BJ (cell line): ENCODE results near the gene MAPK9. TPM values are rescaled to one million over a fixed set of nuclear protein-coding genes. Genes with fewer than 3 reads are reported as not detected.
"Not testable (repeated sequence)": the region's sequence is repeated elsewhere in the genome, so short reads cannot be mapped to it uniquely, and the experiment has no call there.

Source experiments
- CTCF ChIA-PET: fragments of 350-600 bp; formaldehyde crosslinking; extraction: SDS; loops from one replicate; lab custom pipeline; 2021; ENCODE audit warnings: antibody characterized with exemption, inconsistent platforms; lab: Yijun Ruan, JAX
- POLR2A ChIA-PET: fragments of 300-600 bp; sonication (Branson Sonifier 250); formaldehyde crosslinking; extraction: SDS; loops from one replicate; lab custom pipeline; 2021; ENCODE audit warnings: antibody characterized with exemption; lab: Charles Lee
- DNase-seq: peaks from one replicate; pipeline ENCODE4 v3.0.0-alpha.2; 2011; ENCODE audit warnings: low read depth
- H3K27me3 ChIP-seq: 2 replicates; pipeline ENCODE4 v1.6.0; 2011; ENCODE audit warnings: low read length; ENCODE audit not compliant: control insufficient read depth, insufficient read depth
- H3K36me3 ChIP-seq: 2 replicates; pipeline ENCODE4 v1.5.1; 2011; ENCODE audit warnings: low read length; ENCODE audit not compliant: control insufficient read depth, insufficient read depth
- H3K4me3 ChIP-seq: 2 replicates; pipeline ENCODE4 v1.5.1; 2011; ENCODE audit warnings: low read depth, mild to moderate bottlenecking, control low read depth, low read length
- CTCF ChIP-seq: IDR thresholded peaks from 2 replicates; pipeline ENCODE4 v1.5.1; 2011; ENCODE audit warnings: low read depth, mild to moderate bottlenecking, control low read depth, inconsistent platforms, low read length, moderate library complexity; ENCODE audit not compliant: insufficient read depth
- polyA plus RNA-seq: library from polyadenylated mRNA; depleted of rRNA; stranded (reverse); fragments of >200 nt; gene quantifications from 2 replicates; pipeline ENCODE4 v1.2.3, GENCODE V29; 2011

MAPK9 gene
- polyA plus RNA-seq, 1 experiment = 35.0 TPM

- POLR2A ChIA-PET = no interaction called here
- DNase-seq = no peak
- Histone ChIP-seq H3K4me3 (no peak overlapping the region), H3K27me3 (no peaks in the 10 kb centered on the region), H3K36me3 (no peaks in the 10 kb centered on the region)
- no peak for TF ChIP-seq CTCF
- CTCF ChIA-PET = interaction anchor here (1.3 to 7.8 kb wide), 4 partner anchors 9 to 25 kb away, joined by 4 to 51 read pairs (median 15); no protein-coding TSS in a partner anchor
Observed at GRCh38 chr5:180303226-180304015, 11.5 kb upstream of the MAPK9 start.

GRCh38 chr5:180302256-180302655 lies 10.4 kb upstream of the MAPK9 start:
- no peaks in the 10 kb centered on the region for H3K36me3 ChIP-seq
- POLR2A ChIA-PET = no interaction called here
- H3K4me3 ChIP-seq = no peak overlapping the region
- CTCF ChIA-PET = interaction anchor here (1.3 to 7.8 kb wide), 3 partner anchors 8 to 14 kb away, joined by 4 to 51 read pairs (median 24); no protein-coding TSS in a partner anchor
- DNase-seq = no peak
- no peaks in the 10 kb centered on the region for H3K27me3 ChIP-seq
- no peak for TF ChIP-seq CTCF

- no peak for DNase-seq
- no peaks in the 10 kb centered on the region for H3K36me3 ChIP-seq
- CTCF ChIA-PET = interaction anchor here (1.6 to 7.8 kb wide), 3 partner anchors 15 to 28 kb away, joined by 4 to 51 read pairs (median 6); no protein-coding TSS in a partner anchor
- TF ChIP-seq CTCF = no peak
- POLR2A ChIA-PET = no interaction called here
- H3K27me3 ChIP-seq = no peaks in the 10 kb centered on the region
- H3K4me3 ChIP-seq = no peak overlapping the region
Observed at GRCh38 chr5:180301253-180301652, 9.4 kb upstream of the MAPK9 start.

- DNase-seq = no peak
- no peak for TF ChIP-seq CTCF
- Histone ChIP-seq H3K27me3 (no peaks in the 10 kb centered on the region), H3K36me3 (no peaks in the 10 kb centered on the region; the same call in 1 of the 2 replicates), H3K4me3 (no peak overlapping the region)
- CTCF ChIA-PET = interaction anchor here (1.5 to 2.4 kb wide), 2 partner anchors 20 to 171 kb away, joined by 6 read pairs; no protein-coding TSS in a partner anchor
- POLR2A ChIA-PET = no interaction called here
Observed at GRCh38 chr5:180299526-180299925, 7.6 kb upstream of the MAPK9 start.

GRCh38 chr5:180299014-180299413 lies 7.1 kb upstream of the MAPK9 start:
- POLR2A ChIA-PET, H3K36me3 ChIP-seq, DNase-seq, CTCF ChIA-PET, H3K4me3 ChIP-seq, H3K27me3 ChIP-seq: not testable (repeated sequence)
